Measurements from ENCODE around the gene OCSTAMP.

OCSTAMP gene

GRCh38 chr20:46509523-46509922 lies 40.9 kb downstream of the OCSTAMP start:
- DNase-seq, result no peak

- no peak for DNase-seq
Observed at GRCh38 chr20:46507760-46508407, 42.6 kb downstream of the OCSTAMP start.

GRCh38 chr20:46505506-46505905 lies 44.9 kb downstream of the OCSTAMP start:
- DNase-seq, result no peak

- DNase-seq, result no peak
Observed at GRCh38 chr20:46501961-46502360, 48.5 kb downstream of the OCSTAMP start.

GRCh38 chr20:46501337-46501942 lies 49.0 kb downstream of the OCSTAMP start:
- no peak for DNase-seq

GRCh38 chr20:46494077-46494476 lies 56.4 kb downstream of the OCSTAMP start:
- no peak for DNase-seq

GRCh38 chr20:46491354-46491753 lies 59.1 kb downstream of the OCSTAMP start:
- no peak for DNase-seq

Data from cortex of kidney (tissue), 1 donor.